ENCODE measurements around the gene NRROS. TPM values are rescaled to one million over a fixed set of nuclear protein-coding genes. Genes with fewer than 3 reads are reported as not detected.
"Not testable (repeated sequence)": the region's sequence is repeated elsewhere in the genome, so short reads cannot be mapped to it uniquely, and the experiment has no call there.

Gene NRROS
- total RNA-seq, 1 experiment from 2014 or later: 0.07 TPM

GRCh38 chr3:196596355-196596754 lies 43.1 kb upstream of the NRROS start:
- H4K20me1 ChIP-seq (ENCODE audit: low read length): no peaks in the 10 kb centered on the region
- no peak overlapping the region for H3K9ac ChIP-seq (ENCODE audit: low read length)
- peak overlapping the region; percentile 10; the same call in 1 of the 2 replicates for H2AFZ ChIP-seq (ENCODE audit: low read length)
- H3K9me2 ChIP-seq (replicated peaks; ENCODE audit: low read length): no peaks in the 10 kb centered on the region
- no peak overlapping the region for H3K4me2 ChIP-seq (ENCODE audit: low read length)
- H3F3A ChIP-seq (ENCODE audit: low read length, unreplicated experiment): no peaks in the 10 kb centered on the region
- H3K4me3 ChIP-seq (ENCODE audit: low read length): no peak overlapping the region
- no peak for TF ChIP-seq CTCF (conservative IDR thresholded peaks at IDR 0.05; ENCODE audit: low read depth, low read length)
- TF ChIP-seq EZH2phosphoT487 (IDR thresholded peaks at IDR 0.05; ENCODE audit: borderline replicate concordance, low read length): no peak
- no peak for TF ChIP-seq EZH2 (IDR thresholded peaks at IDR 0.05; ENCODE audit: low read length, unreplicated experiment)
- ChIA-PET POLR2A (ENCODE audit: unreplicated experiment) (no interaction called here), CTCF (no interaction called here)
- intact Hi-C loops (cut with micrococcal nuclease): no loop called here
- ATAC-seq: peak; percentile 40; the same call in 1 of the 2 replicates
- DNase-seq: no peak
- no peaks in the 10 kb centered on the region for H3K27me3 ChIP-seq (ENCODE audit: low read length)
- no peaks in the 10 kb centered on the region for H3K79me2 ChIP-seq (ENCODE audit: low read length)
- H3K9me3 ChIP-seq (ENCODE audit: low read length): no peaks in the 10 kb centered on the region
- no peak overlapping the region for H3K27ac ChIP-seq (ENCODE audit: low read length)
- H3K4me1 ChIP-seq (ENCODE audit: insufficient read depth, low read length): no peaks in the 10 kb centered on the region
- no TSS peak for BruUV-seq (replicated peaks)
- H3K36me3 ChIP-seq (ENCODE audit: low read depth, low read length): no peaks in the 10 kb centered on the region

- H3K27me3 ChIP-seq (ENCODE audit: low read length); H3K4me2 ChIP-seq (ENCODE audit: low read length); BruUV-seq (replicated peaks); H3K4me1 ChIP-seq (ENCODE audit: insufficient read depth, low read length); H3K9me3 ChIP-seq (ENCODE audit: low read length); H3K9ac ChIP-seq (ENCODE audit: low read length); H3K9me2 ChIP-seq (replicated peaks; ENCODE audit: low read length); ATAC-seq; POLR2A ChIA-PET (ENCODE audit: unreplicated experiment); H3K36me3 ChIP-seq (ENCODE audit: low read depth, low read length); H4K20me1 ChIP-seq (ENCODE audit: low read length); H3K27ac ChIP-seq (ENCODE audit: low read length); H2AFZ ChIP-seq (ENCODE audit: low read length); DNase-seq; H3K4me3 ChIP-seq (ENCODE audit: low read length); H3F3A ChIP-seq (ENCODE audit: low read length, unreplicated experiment); H3K79me2 ChIP-seq (ENCODE audit: low read length); intact Hi-C loops (cut with micrococcal nuclease); CTCF ChIA-PET: not testable (repeated sequence)
These were observed 41.3 kb upstream of the NRROS start for GRCh38 chr3:196597971-196598733.

- Histone ChIP-seq H3K27me3 (ENCODE audit: low read length) (no peaks in the 10 kb centered on the region), H3K4me2 (ENCODE audit: low read length) (no peak overlapping the region), H3F3A (ENCODE audit: low read length, unreplicated experiment) (no peaks in the 10 kb centered on the region), H3K9ac (ENCODE audit: low read length) (no peak overlapping the region), H2AFZ (ENCODE audit: low read length) (0 out of 2 replicates have a peak overlapping the region, but pooled peaks have one; percentile 30), H4K20me1 (ENCODE audit: low read length) (no peaks in the 10 kb centered on the region), H3K9me2 (replicated peaks; ENCODE audit: low read length) (no peaks in the 10 kb centered on the region), H3K36me3 (ENCODE audit: low read depth, low read length) (no peaks in the 10 kb centered on the region), H3K27ac (ENCODE audit: low read length) (no peak overlapping the region), H3K79me2 (ENCODE audit: low read length) (no peaks in the 10 kb centered on the region), H3K9me3 (ENCODE audit: low read length) (no peaks in the 10 kb centered on the region), H3K4me3 (ENCODE audit: low read length) (no peak overlapping the region), H3K4me1 (ENCODE audit: insufficient read depth, low read length) (no peaks in the 10 kb centered on the region)
- TF ChIP-seq EZH2 (IDR thresholded peaks at IDR 0.05; ENCODE audit: low read length, unreplicated experiment): no peak
- BruUV-seq (replicated peaks): no TSS peak
- peak; percentile 3 for DNase-seq
- intact Hi-C loops (cut with micrococcal nuclease): no loop called here
- ChIA-PET POLR2A (ENCODE audit: unreplicated experiment) (no interaction called here), CTCF (no interaction called here)
- ATAC-seq: no peak; the same call in 1 of the 2 replicates
These were observed 39.8 kb upstream of the NRROS start for GRCh38 chr3:196599734-196600128.

Measured in PC-3 (cell line).